Measurements from ENCODE around the gene JAZF1.
"Not testable (repeated sequence)": the region's sequence is repeated elsewhere in the genome, so short reads cannot be mapped to it uniquely, and the experiment has no call there.

Gene JAZF1

DNA sequence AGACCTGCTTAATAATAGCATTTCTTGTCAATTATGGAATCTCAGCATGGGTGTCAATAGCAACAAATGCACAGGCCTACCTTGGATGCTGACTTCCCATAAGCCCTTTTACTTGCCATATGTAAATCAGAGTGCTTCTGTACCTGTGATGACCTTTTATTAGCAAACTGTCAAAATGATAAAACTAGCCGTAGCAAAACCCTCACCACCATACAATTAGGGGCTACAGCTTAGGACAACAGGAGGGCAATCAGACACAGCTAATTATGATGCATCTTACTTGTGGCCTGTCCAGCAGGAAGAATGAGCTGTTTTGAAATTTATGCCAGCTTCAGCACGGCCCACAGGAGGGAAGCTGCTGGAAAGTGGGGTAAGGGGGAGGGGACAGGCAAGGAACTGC, 239.1 kb downstream of the JAZF1 start:
- no peak for DNase-seq (ENCODE audit: low read depth)

- DNase-seq (ENCODE audit: low read depth) = no peak
These were observed 240.3 kb downstream of the JAZF1 start for GRCh38 chr7:27940341-27940740.

DNA sequence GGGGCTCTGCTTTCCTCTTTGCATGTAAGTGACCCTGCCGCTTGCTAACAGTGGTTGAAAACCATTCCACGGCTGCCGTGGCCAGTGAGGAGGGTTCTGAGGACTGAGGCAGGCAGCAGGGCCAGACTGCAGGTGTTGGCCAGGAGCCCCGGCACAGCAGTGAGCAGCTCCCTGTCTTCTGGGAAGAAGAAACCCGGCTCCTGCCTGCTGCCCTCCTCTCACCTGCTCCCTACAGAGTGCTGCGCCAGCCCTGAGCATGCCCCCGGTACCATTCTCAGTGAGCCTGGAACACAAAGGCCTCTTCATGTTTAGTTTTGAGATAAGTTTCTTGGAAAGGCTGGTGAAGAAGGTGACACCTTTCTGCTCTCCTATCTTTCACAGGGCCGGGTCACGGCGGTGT, 240.7 kb downstream of the JAZF1 start:
- DNase-seq (ENCODE audit: low read depth) = no peak

- DNase-seq (ENCODE audit: low read depth) = no peak
These were observed 243.9 kb downstream of the JAZF1 start for GRCh38 chr7:27936768-27937102.

- DNase-seq (ENCODE audit: low read depth) = no peak
These were observed 244.4 kb downstream of the JAZF1 start for GRCh38 chr7:27936047-27936767.

DNA sequence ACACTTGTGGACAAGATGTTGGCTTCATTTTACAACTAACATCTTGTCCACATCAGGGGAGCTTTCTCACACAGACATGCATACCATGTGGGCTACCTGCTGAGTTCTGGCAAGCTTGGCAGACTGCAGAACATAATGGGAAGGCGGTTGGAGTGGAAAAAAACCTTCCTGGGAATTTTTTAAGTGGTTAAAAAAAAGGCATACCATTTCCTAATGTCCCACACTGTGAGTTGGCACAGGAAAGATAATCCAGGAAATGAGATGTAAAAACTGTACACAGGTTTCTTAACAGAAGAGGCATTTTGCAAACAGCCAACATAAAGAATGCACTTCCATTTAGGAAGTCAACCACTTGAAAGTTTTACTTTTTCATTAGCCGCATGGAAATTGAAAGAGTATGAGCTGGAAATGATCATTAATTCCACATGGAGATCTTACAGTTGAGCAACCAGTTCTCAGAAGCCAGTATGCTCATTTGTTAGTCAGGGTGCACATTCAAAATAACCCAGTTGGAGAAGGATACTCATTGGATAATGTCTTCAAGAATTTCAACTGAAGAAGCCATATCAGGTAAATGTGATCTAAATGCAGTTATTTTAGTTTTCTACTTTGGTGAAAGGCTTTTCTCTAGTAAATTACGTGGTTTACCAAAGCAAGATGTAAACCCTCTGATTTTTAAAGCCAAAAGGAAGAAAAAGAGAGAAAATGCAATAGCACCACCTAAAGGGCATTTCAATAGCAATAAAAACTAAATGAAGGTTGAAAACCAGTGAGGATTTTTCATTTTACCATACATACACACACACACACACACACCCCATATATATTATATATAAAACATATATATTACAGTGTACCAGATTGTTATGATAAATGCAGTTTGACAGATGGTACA, 246.7 kb downstream of the JAZF1 start:
- peak; percentile 65 for DNase-seq (ENCODE audit: low read depth)

- DNase-seq (ENCODE audit: low read depth) = no peak
These were observed 249.6 kb downstream of the JAZF1 start for GRCh38 chr7:27930910-27931476.

- no peak for DNase-seq (ENCODE audit: low read depth)
These were observed 251.5 kb downstream of the JAZF1 start for GRCh38 chr7:27929127-27929526.

- DNase-seq (ENCODE audit: low read depth) = no peak
These were observed 252.6 kb downstream of the JAZF1 start for GRCh38 chr7:27928001-27928400.

GRCh38 chr7:27925573-27926201, 254.9 kb downstream of the JAZF1 start:
- no peak for DNase-seq (ENCODE audit: low read depth)

DNA sequence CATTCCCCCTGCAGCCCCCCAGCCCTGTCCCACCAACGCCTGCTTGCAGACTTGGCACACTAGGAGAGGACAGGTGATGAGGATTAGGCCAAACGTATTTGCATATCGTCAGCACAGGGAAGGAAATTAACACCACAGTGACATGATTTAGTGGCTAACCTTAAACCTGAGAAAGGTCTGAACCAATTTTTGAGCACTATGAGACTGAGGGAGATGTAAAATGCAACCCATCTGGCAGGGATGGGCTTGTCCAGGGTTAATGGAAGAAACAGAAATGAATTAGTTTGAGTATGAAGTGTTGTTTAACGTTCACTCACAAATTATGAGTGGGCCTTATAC, 257.0 kb downstream of the JAZF1 start:
- DNase-seq (ENCODE audit: low read depth) = no peak

DNA sequence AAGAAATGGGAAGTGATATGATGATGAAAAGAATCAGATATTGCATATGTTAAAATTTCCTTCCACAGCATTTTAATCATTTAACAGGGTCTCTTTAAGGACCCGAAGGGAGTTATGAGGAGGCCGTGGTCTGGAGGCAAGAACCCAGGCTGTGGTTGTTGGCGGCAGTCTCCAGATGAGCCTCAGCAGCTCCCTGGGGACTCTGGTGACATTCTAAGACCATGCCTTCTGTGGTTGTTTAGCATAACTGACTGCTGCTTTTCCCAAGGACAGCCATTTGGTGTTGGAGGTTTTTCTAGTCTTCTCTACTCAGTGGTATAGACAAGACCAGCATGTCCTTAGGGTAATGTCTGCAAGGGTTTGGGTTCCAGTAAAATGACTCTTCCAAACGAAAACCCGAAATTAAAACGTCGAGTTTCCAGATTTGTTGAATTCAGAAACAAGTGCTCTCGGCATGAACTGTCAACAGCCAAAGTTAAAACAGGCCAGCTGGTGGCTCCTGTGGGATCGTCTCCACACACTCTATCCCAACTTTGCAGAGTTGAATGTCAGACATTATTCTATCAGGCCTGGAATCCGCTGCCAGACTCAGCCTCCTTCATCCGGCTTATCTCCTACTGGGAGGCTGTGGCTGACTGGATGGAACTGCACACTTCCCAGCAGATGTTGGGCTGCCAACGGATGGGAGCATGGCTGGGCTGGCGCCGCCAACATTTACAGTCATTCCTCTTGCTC, 257.5 kb downstream of the JAZF1 start:
- no peak for DNase-seq (ENCODE audit: low read depth)

GRCh38 chr7:27922389-27922788, 258.2 kb downstream of the JAZF1 start:
- not testable (repeated sequence) for DNase-seq (ENCODE audit: low read depth)

DNA sequence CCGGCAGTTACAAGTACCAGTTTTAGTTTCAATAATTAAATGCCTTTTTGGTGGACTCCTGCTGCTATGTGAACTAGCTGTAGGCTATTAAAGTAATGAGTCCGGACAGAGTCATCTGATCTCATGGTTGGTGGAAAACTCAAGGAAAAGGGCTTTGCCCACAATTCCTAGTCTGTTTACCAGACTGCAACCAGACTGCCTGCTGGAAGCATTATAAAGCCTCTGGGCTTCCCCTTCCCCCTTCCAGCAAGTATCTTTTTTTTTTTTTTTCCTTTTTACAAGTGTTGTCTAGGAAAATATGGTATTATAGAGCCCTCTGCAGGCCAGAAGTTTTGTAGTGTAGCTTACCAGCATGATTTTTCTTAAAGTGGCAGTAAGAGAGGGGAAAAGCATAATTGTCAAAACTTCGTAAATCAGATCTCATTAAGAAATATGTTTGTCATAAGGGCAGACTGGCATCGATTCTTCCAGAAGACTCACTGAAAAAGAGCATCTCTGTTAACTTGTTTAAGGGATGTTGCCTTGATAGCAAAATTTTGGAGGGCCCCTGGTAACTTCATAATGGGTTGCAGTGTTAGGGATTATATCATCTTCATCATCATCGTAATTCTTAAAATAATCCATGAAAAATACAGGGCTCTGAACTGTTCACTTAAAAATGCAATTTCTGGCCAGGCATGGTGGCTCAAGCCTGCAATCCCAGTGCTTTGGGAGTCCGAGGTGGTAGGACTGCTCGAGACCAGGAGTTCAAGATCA, 259.3 kb downstream of the JAZF1 start:
- DNase-seq (ENCODE audit: low read depth) = peak; percentile 88

DNA sequence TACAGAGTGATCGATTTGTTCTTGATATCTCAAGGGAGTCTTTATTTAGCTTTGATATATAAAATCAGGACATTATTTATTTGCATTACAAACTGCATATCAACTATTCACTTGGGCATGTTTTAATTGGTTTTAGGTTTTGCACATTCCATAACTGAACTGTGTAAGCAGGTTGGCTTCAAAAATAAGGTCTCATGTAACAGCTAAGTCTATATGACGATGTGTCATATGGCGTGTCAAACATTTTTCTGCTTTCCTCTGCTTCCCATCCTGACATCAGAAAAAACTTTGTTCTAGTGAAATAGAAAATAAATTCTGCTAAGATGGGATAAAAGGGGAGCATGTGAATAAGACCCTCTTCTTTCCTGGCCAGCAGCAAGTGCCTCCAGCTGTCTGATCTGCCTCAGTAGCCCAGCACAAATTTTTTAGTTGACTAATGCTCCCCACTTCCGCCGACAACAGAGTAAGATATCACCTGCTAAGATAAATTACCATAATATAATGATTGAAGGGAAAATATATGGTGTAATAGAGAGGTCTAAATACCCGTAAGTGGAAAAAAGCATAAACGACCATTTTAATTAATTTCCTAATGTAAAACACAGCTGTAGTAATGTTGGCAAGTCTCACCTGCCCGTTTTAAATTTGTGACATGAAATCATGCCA, 260.2 kb downstream of the JAZF1 start:
- DNase-seq (ENCODE audit: low read depth) = no peak

- no peak for DNase-seq (ENCODE audit: low read depth)
These were observed 262.1 kb downstream of the JAZF1 start for GRCh38 chr7:27918503-27918902.

GRCh38 chr7:27917774-27918314, 262.8 kb downstream of the JAZF1 start:
- no peak for DNase-seq (ENCODE audit: low read depth)

DNA sequence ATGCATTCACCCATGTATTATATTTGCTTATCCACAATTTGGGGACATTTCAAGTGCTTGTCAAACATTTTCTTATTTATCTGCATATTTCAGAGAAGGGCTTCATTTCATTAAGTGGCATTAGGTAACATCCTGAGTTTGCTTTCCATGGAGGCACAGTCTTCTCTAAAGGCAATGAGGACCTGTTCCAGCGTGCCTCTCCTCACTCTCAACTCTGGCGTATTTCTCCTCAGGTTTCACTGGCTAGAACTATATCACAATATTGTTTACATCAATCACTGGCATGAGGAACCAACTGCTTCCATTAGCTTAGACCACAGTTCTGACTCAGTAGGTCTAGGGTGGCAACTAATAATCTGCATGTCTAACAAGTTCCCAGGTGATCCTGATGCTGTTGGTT, 263.5 kb downstream of the JAZF1 start:
- no peak for DNase-seq (ENCODE audit: low read depth)

GRCh38 chr7:27916372-27916771, 264.2 kb downstream of the JAZF1 start:
- DNase-seq (ENCODE audit: low read depth) = no peak

DNA sequence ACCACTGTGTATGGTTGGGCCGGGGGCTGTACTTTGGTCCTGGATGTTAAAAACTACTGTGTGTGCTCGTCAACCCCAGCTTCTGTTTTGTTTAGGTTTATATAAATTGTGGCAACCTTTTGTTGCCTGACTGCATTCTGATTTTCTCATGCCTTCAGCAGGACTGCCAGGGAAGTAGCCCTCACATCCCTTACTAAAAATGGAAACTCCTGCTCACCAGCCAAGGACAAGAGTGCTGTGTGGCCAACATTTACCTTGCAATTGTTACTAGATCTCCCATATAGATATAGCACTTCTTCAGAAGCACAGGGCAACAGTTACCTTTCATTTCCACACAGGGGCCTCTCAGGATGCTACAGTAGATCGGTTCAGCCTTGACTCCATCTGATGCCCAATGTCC, 266.2 kb downstream of the JAZF1 start:
- no peak for DNase-seq (ENCODE audit: low read depth)

- no peak for DNase-seq (ENCODE audit: low read depth)
These were observed 267.8 kb downstream of the JAZF1 start for GRCh38 chr7:27912751-27913150.

Measured in GM04504 (cell line).